Activated T-cell treated with anti-CD3 and anti-CD28 coated beads, Interleukin-2, amount 50 U/mL, for 72 hours (primary cell): ENCODE measurements around the gene ZFHX2. TPM values are rescaled to one million over a fixed set of nuclear protein-coding genes. Genes with fewer than 3 reads are reported as not detected.

Experiments
- ATAC-seq, 2 donors: fragments of 150-1000 bp; cut with Tn5 transposase; replicated peaks in 1 of 2; 2 replicates each; pipeline ENCODE4 v1.10.0; 2021; ENCODE audit warnings: moderate library complexity in 2 of 2, mild to moderate bottlenecking in 1 of 2
- DNase-seq, 2 donors: peaks; one replicate each; pipeline ENCODE4 v3.0.0; 2021 to 2022; ENCODE audit warnings: mixed read lengths in 1 of 2
- H3K27ac Mint-ChIP-seq: one replicate; pipeline ENCODE4 v1.8.0; 2022; ENCODE audit warnings: mild to moderate bottlenecking, moderate library complexity, mixed read lengths
- H3K27me3 Mint-ChIP-seq: one replicate; pipeline ENCODE4 v1.8.0; 2022; ENCODE audit warnings: low read depth, mixed read lengths
- H3K36me3 Mint-ChIP-seq, 2 donors: one replicate each; pipeline ENCODE4 v1.8.0; 2022; ENCODE audit warnings: mixed read lengths in 2 of 2, mild to moderate bottlenecking in 1 of 2; ENCODE audit not compliant: insufficient read depth in 2 of 2
- H3K4me1 Mint-ChIP-seq: one replicate; pipeline ENCODE4 v1.8.0; 2022; ENCODE audit warnings: low read depth, mixed read lengths
- H3K4me3 Mint-ChIP-seq, 2 donors: one replicate each; pipeline ENCODE4 v1.8.0; 2022; ENCODE audit warnings: mild to moderate bottlenecking in 2 of 2, mixed read lengths in 2 of 2, moderate library complexity in 2 of 2
- H3K9me3 Mint-ChIP-seq, 2 donors: one replicate each; pipeline ENCODE4 v1.8.0; 2022; ENCODE audit warnings: mixed read lengths in 2 of 2
- total RNA-seq, 2 donors: library from RNA; stranded (reverse); gene quantifications; one replicate each; pipeline ENCODE4 v1.2.3, GENCODE V29; 2022

The ZFHX2 gene
- total RNA-seq, 2 donors from 2014 or later: 1.9 to 3.7 TPM

GRCh38 chr14:23492618-23493272 lies 58.8 kb downstream of the ZFHX2 start:
- Mint-ChIP-seq H3K27ac (no peak overlapping the region), H3K4me3 (no peak overlapping the region), H3K27me3 (no peaks in the 10 kb centered on the region), H3K36me3 (no peaks in the 10 kb centered on the region), H3K4me1 (no peaks in the 10 kb centered on the region), H3K9me3 (no peaks in the 10 kb centered on the region)
- DNase-seq (no peak), ATAC-seq (no peak)

GRCh38 chr14:23487216-23487615 lies 64.3 kb downstream of the ZFHX2 start:
- DNase-seq (no peak), ATAC-seq (no peak)
- Mint-ChIP-seq H3K4me3 (no peak overlapping the region), H3K27ac (no peak overlapping the region), H3K27me3 (no peaks in the 10 kb centered on the region), H3K9me3 (no peaks in the 10 kb centered on the region), H3K4me1 (no peaks in the 10 kb centered on the region), H3K36me3 (no peaks in the 10 kb centered on the region)

- ATAC-seq (no peak), DNase-seq (no peak)
- Mint-ChIP-seq H3K4me1 (no peaks in the 10 kb centered on the region), H3K36me3 (no peaks in the 10 kb centered on the region), H3K9me3 (no peaks in the 10 kb centered on the region), H3K27ac (no peak overlapping the region), H3K27me3 (no peaks in the 10 kb centered on the region), H3K4me3 (no peak overlapping the region)
These were observed 65.5 kb downstream of the ZFHX2 start for GRCh38 chr14:23486036-23486435.

- no peaks in the 10 kb centered on the region for H3K9me3 Mint-ChIP-seq
- no peaks in the 10 kb centered on the region for H3K36me3 Mint-ChIP-seq
- no peaks in the 10 kb centered on the region for H3K27me3 Mint-ChIP-seq
- H3K4me3 Mint-ChIP-seq: no peak overlapping the region
- DNase-seq (no peak), ATAC-seq (no peak)
- H3K27ac Mint-ChIP-seq: no peak overlapping the region
- no peaks in the 10 kb centered on the region for H3K4me1 Mint-ChIP-seq
These were observed 66.2 kb downstream of the ZFHX2 start for GRCh38 chr14:23485326-23485725.

- ATAC-seq (peak; percentile 60 to 61), DNase-seq (peak; percentile 13 to 17)
- Mint-ChIP-seq H3K27me3 (no peaks in the 10 kb centered on the region), H3K36me3 (peaks cover 1 to 3% of the 10 kb centered on the region in 2 donors), H3K4me3 (no peak overlapping the region), H3K27ac (no peak overlapping the region), H3K4me1 (no peaks in the 10 kb centered on the region), H3K9me3 (no peaks in the 10 kb centered on the region)
These were observed 68.2 kb downstream of the ZFHX2 start for GRCh38 chr14:23483236-23483854.

- H3K9me3 Mint-ChIP-seq: no peaks in the 10 kb centered on the region
- no peak overlapping the region for H3K27ac Mint-ChIP-seq
- H3K36me3 Mint-ChIP-seq: peaks cover 2 to 6% of the 10 kb centered on the region in 2 donors
- no peaks in the 10 kb centered on the region for H3K27me3 Mint-ChIP-seq
- DNase-seq (no peak), ATAC-seq (no peak)
- H3K4me3 Mint-ChIP-seq: no peak overlapping the region
- H3K4me1 Mint-ChIP-seq: no peaks in the 10 kb centered on the region
These were observed 68.8 kb downstream of the ZFHX2 start for GRCh38 chr14:23482823-23483148.

- peaks cover 4 to 10% of the 10 kb centered on the region in 2 donors for H3K36me3 Mint-ChIP-seq
- no peaks in the 10 kb centered on the region for H3K4me1 Mint-ChIP-seq
- DNase-seq (no peak), ATAC-seq (no peak)
- H3K9me3 Mint-ChIP-seq: no peaks in the 10 kb centered on the region
- no peak overlapping the region for H3K27ac Mint-ChIP-seq
- no peak overlapping the region for H3K4me3 Mint-ChIP-seq
- no peaks in the 10 kb centered on the region for H3K27me3 Mint-ChIP-seq
These were observed 69.4 kb downstream of the ZFHX2 start for GRCh38 chr14:23481979-23482822.

GRCh38 chr14:23481362-23481970 lies 70.1 kb downstream of the ZFHX2 start:
- Mint-ChIP-seq H3K4me1 (no peaks in the 10 kb centered on the region), H3K27ac (no peak overlapping the region), H3K4me3 (no peak overlapping the region), H3K9me3 (no peaks in the 10 kb centered on the region), H3K27me3 (no peaks in the 10 kb centered on the region), H3K36me3 (peaks cover 8 to 16% of the 10 kb centered on the region in 2 donors)
- ATAC-seq: no peak
- DNase-seq: no peak

GRCh38 chr14:23478109-23478759 lies 73.3 kb downstream of the ZFHX2 start:
- Mint-ChIP-seq H3K27ac (peak overlapping the region; percentile 41), H3K4me1 (no peaks in the 10 kb centered on the region), H3K9me3 (no peaks in the 10 kb centered on the region), H3K36me3 (peaks cover 11 to 33% of the 10 kb centered on the region in 2 donors), H3K27me3 (no peaks in the 10 kb centered on the region), H3K4me3 (no peak overlapping the region)
- DNase-seq (peak; percentile 56 to 57), ATAC-seq (peak; percentile 28 to 46)

- Mint-ChIP-seq H3K27ac (peak overlapping the region; percentile 83), H3K4me3 (no peak overlapping the region)
These were observed 80.6 kb downstream of the ZFHX2 start for GRCh38 chr14:23470947-23471346.

More at GRCh38 chr14:23470947-23471346, 80.6 kb downstream of the ZFHX2 start:
- H3K9me3 Mint-ChIP-seq: no peaks in the 10 kb centered on the region
- H3K4me1 Mint-ChIP-seq: peaks cover 11% of the 10 kb centered on the region
- DNase-seq (no peak), ATAC-seq (no peak)
- no peaks in the 10 kb centered on the region for H3K27me3 Mint-ChIP-seq
- peaks cover 2 to 30% of the 10 kb centered on the region in 2 donors for H3K36me3 Mint-ChIP-seq
